HG02938 (cell line): Measurements from ENCODE around the gene BUD31.

Experiments
- ATAC-seq: cut with Tn5 transposase; IDR thresholded peaks from one replicate; pipeline ENCODE4 v1.9.1; 2021; ENCODE audit warnings: mild to moderate bottlenecking, moderate library complexity; ENCODE audit not compliant: unreplicated experiment

BUD31 gene

DNA sequence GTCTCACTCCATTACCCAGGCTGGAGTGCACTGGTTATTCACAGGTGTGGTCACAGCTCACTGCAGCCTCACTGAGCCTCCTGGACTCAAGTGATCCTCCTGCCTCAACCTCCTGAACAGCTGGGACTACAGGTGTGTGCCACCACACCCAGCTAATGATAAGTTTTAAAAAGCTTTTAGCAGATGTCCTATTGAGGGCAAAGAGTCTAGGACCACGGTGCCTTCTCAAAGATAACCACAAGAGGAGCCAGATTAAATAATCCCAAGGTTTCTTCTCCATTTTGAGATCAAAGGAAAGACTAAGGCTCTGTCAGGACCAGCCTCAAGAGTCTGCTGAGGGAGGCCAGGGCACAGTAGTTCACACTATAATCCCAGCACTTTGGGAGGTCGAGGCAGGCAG, 52.5 kb downstream of the BUD31 start:
- no peak for ATAC-seq

DNA sequence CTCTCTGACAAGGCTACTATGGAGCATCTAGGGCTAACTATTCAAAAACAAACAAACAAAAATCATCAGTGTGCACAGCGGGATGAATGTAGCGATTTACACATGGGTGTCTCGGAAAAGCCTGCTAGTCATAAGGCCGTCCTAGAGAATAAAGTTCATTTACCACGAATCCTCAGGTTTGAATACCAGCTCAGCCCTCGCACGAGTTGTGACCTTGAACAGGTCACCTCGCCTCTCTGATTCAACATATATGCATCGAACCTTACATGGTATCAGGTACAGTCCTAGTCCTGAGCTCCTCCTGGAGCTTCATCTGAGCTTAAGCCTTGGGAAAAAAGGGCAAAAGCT, 56.6 kb downstream of the BUD31 start:
- no peak for ATAC-seq

DNA sequence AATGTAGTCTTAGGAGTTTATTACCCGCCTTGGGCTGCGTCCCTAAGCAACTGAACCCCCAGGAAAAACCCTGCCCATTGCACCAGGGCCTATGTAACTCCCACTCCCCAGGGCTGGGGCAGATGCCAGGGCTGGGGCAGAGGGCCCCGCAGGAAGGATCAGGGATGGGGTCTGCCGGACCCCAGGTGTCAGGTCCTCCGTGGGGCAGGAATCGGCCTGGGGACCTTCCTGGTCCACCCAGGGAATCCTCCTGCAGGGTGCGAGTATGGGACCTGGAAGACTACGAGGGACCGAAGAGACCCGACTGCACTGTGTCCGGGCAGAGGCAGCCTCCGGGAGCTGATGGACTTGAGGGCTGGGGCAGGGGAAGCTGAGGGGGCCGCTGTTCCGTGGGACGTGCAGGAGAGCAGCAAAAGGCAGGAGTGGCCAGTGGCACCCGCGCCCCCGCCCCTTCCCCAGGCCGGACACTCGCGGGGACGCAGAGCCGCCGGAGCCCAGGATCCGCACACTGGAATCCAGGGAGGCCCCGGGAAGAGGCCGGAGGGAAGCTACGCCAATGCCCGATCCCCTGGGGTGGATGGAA, 59.7 kb downstream of the BUD31 start:
- ATAC-seq: no peak
